SK-N-SH (cell line): ENCODE results near the gene ORMDL2. TPM values are rescaled to one million over a fixed set of nuclear protein-coding genes. Genes with fewer than 3 reads are reported as not detected.

Source experiments
- CTCF ChIA-PET: fragments of 300-600, 350-600 bp; formaldehyde crosslinking; extraction: SDS; loops from one replicate; lab custom pipeline; 2021; lab: Yijun Ruan, JAX
- POLR2A ChIA-PET: fragments of 350-600 bp; sonication (Branson Sonifier 250); formaldehyde crosslinking; extraction: SDS; loops from one replicate; lab custom pipeline; 2020; ENCODE audit warnings: antibody characterized with exemption, inconsistent platforms; lab: Yijun Ruan, JAX
- DNase-seq: peaks from one replicate; pipeline ENCODE4 v3.0.0; 2012
- H2AFZ ChIP-seq: fragments of 200-600 bp; sonication (generic); 2 replicates; pipeline ENCODE4 v1.8.1; 2016; ENCODE audit warnings: antibody characterized with exemption, mild to moderate bottlenecking, low read depth
- H3F3A ChIP-seq: fragments of 200-600 bp; sonication (generic); replicated peaks from 2 replicates; pipeline ENCODE3; 2016; ENCODE audit warnings: antibody characterized with exemption, mild to moderate bottlenecking; ENCODE audit not compliant: insufficient read depth
- H3K27ac ChIP-seq, 2 experiments: fragments of 200-500 bp in 1 of 2; fragments of 200-600 bp in 1 of 2; sonication (Bioruptor generic) in 1 of 2; sonication (generic), shearing (Covaris generic) in 1 of 2; 2 replicates each; pipeline versions ENCODE4 v1.5.1 to v1.6.1; 2014 to 2016; ENCODE audit warnings: low read depth in 2 of 2, inconsistent platforms in 1 of 2, low read length in 1 of 2, mild to moderate bottlenecking in 1 of 2, mixed read lengths in 1 of 2
- H3K27me3 ChIP-seq: fragments of 200-600 bp; sonication (generic), shearing (Covaris generic); 2 replicates; pipeline ENCODE4 v1.6.1; 2016; ENCODE audit warnings: mixed run types; ENCODE audit not compliant: insufficient read depth
- H3K36me3 ChIP-seq, 2 experiments: fragments of 200-500 bp in 1 of 2; fragments of 200-600 bp in 1 of 2; sonication (Bioruptor generic) in 1 of 2; sonication (generic) in 1 of 2; replicated peaks in 1 of 2; 2 replicates each; pipeline versions ENCODE3 to v1.5.1; 2014 to 2016; ENCODE audit warnings: low read length in 1 of 2, mild to moderate bottlenecking in 1 of 2; ENCODE audit not compliant: insufficient read depth in 2 of 2, control insufficient read depth in 1 of 2
- H3K4me1 ChIP-seq, 2 experiments: fragments of 200-500 bp in 1 of 2; fragments of 200-600 bp in 1 of 2; sonication (Bioruptor generic) in 1 of 2; sonication (generic), shearing (Covaris generic) in 1 of 2; 2 replicates each; pipeline versions ENCODE4 v1.5.1 to v1.6.1; 2014 to 2016; ENCODE audit warnings: low read depth in 1 of 2, low read length in 1 of 2, mixed run types in 1 of 2; ENCODE audit not compliant: insufficient read depth in 2 of 2, control insufficient read depth in 1 of 2
- H3K4me2 ChIP-seq: fragments of 200-600 bp; sonication (generic), shearing (Covaris generic); 2 replicates; pipeline ENCODE4 v1.6.1; 2017; ENCODE audit warnings: mixed run types
- H3K4me3 ChIP-seq, 2 experiments: fragments of 200-500 bp in 1 of 2; fragments of 200-600 bp in 1 of 2; sonication (Bioruptor generic) in 1 of 2; sonication (generic), shearing (Covaris generic) in 1 of 2; 2 replicates each; pipeline versions ENCODE4 v1.5.1 to v1.8.1; 2014 to 2016; ENCODE audit warnings: low read depth in 2 of 2, inconsistent platforms in 1 of 2, low read length in 1 of 2, mild to moderate bottlenecking in 1 of 2, mixed read lengths in 1 of 2, moderate library complexity in 1 of 2
- H3K79me2 ChIP-seq: fragments of 200-600 bp; sonication (generic); 2 replicates; pipeline ENCODE4 v1.8.1; 2017; ENCODE audit warnings: mild to moderate bottlenecking; ENCODE audit not compliant: insufficient read depth
- H3K9ac ChIP-seq: fragments of 200-600 bp; sonication (generic); 2 replicates; pipeline ENCODE4 v1.6.1; 2017; ENCODE audit warnings: mixed run types
- H3K9me2 ChIP-seq: fragments of 200-600 bp; sonication (generic); 2 replicates; pipeline ENCODE4 v1.6.1; 2017; ENCODE audit warnings: mixed run types
- H3K9me3 ChIP-seq: fragments of 200-600 bp; sonication (generic); 2 replicates; pipeline ENCODE4 v1.6.1; 2017; ENCODE audit warnings: mixed run types, mild to moderate bottlenecking, moderate library complexity
- H4K20me1 ChIP-seq: fragments of 200-600 bp; sonication (generic); 2 replicates; pipeline ENCODE4 v1.6.1; 2017; ENCODE audit warnings: mild to moderate bottlenecking, mixed run types; ENCODE audit not compliant: insufficient read depth
- CHD2 ChIP-seq: fragments of 150-350 bp; IDR thresholded peaks from 2 replicates; pipeline ENCODE4 v1.6.1; 2018; ENCODE audit warnings: low read length; ENCODE audit not compliant: partially characterized antibody
- ELF1 ChIP-seq: IDR thresholded peaks from 2 replicates; pipeline ENCODE4 v1.4.0; 2012
- EZH2phosphoT487 ChIP-seq: fragments of 200-600 bp; sonication (generic); IDR thresholded peaks from 2 replicates; pipeline ENCODE4 v1.6.1; 2017; ENCODE audit warnings: low read depth, mixed run types, mild to moderate bottlenecking, antibody characterized with exemption, moderate library complexity, borderline replicate concordance
- FOSL2 ChIP-seq: IDR thresholded peaks from 2 replicates; pipeline ENCODE4 v1.4.0; 2012; ENCODE audit warnings: low read depth, mild to moderate bottlenecking, moderate library complexity, borderline replicate concordance
- FOXM1 ChIP-seq: IDR thresholded peaks from 2 replicates; pipeline ENCODE4 v1.4.0; 2012; ENCODE audit warnings: low read depth, mild to moderate bottlenecking
- GATA2 ChIP-seq: sonication (generic); formaldehyde crosslinking; IDR thresholded peaks from 2 replicates; pipeline ENCODE4 v1.5.0; 2020; ENCODE audit warnings: mild to moderate bottlenecking, missing genetic modification reagents
- MEF2A ChIP-seq: IDR thresholded peaks from 2 replicates; pipeline ENCODE4 v1.4.0; 2012; ENCODE audit warnings: low read depth, borderline replicate concordance
- NFIC ChIP-seq: IDR thresholded peaks from 2 replicates; pipeline ENCODE4 v1.4.0; 2012; ENCODE audit warnings: borderline replicate concordance
- NRF1 ChIP-seq: IDR thresholded peaks from 2 replicates; pipeline ENCODE4 v1.6.1; 2012; ENCODE audit warnings: low read depth, mild to moderate bottlenecking, low read length
- PBX3 ChIP-seq: IDR thresholded peaks from 2 replicates; pipeline ENCODE4; 2012
- POLR2AphosphoS5 ChIP-seq: IDR thresholded peaks from 2 replicates; pipeline ENCODE4 v1.6.1; 2012; ENCODE audit warnings: low read depth, low read length
- RAD21 ChIP-seq: IDR thresholded peaks from 2 replicates; pipeline ENCODE4 v1.6.1; 2012; ENCODE audit warnings: mild to moderate bottlenecking, low read length
- RXRA ChIP-seq: IDR thresholded peaks from 2 replicates; pipeline ENCODE4 v1.4.0; 2012; ENCODE audit warnings: low read depth, mild to moderate bottlenecking, borderline replicate concordance
- TAF1 ChIP-seq: IDR thresholded peaks from 2 replicates; pipeline ENCODE4 v1.6.1; 2012; ENCODE audit warnings: low read depth, mild to moderate bottlenecking, low read length, moderate library complexity, borderline replicate concordance
- TCF12 ChIP-seq: IDR thresholded peaks from 2 replicates; pipeline ENCODE4 v1.4.0; 2012
- USF1 ChIP-seq: IDR thresholded peaks from 2 replicates; pipeline ENCODE4 v1.4.0; 2012; ENCODE audit warnings: low read depth, borderline replicate concordance
- YY1 ChIP-seq: IDR thresholded peaks from 2 replicates; pipeline ENCODE4 v1.4.0; 2012; ENCODE audit warnings: low read depth, mild to moderate bottlenecking
- ZBTB33 ChIP-seq: IDR thresholded peaks from 2 replicates; pipeline ENCODE4 v1.4.0; 2012; ENCODE audit warnings: low read depth, borderline replicate concordance
- WGBS: methylation state at CpG from one replicate; pipeline ENCODE4 v1.1.6; 2017; ENCODE audit warnings: low lambda C conversion rate; 5-methylcytosine and 5-hydroxymethylcytosine counted together
- polyA plus RNA-seq, 3 experiments: library from polyadenylated mRNA; depleted of rRNA; stranded (reverse); fragments of >200 nt; gene quantifications; 2 replicates each; pipeline ENCODE4 v1.2.3, GENCODE V29; 2012
- TF ChIP-seq, protein P1 (sequence below): fragments of 150-350 bp; IDR thresholded peaks from 2 replicates; pipeline ENCODE4 v1.6.1; 2017; ENCODE audit warnings: antibody characterized with exemption, low read length, low read depth, borderline replicate concordance
- TF ChIP-seq, protein P2 (sequence below): IDR thresholded peaks from 2 replicates; pipeline ENCODE4 v1.4.0; 2012; ENCODE audit warnings: low read depth

ORMDL2 gene
- polyA plus RNA-seq, 1 of the 3 experiments (the other 2 are of a cell fraction): 37.3 TPM

DNA sequence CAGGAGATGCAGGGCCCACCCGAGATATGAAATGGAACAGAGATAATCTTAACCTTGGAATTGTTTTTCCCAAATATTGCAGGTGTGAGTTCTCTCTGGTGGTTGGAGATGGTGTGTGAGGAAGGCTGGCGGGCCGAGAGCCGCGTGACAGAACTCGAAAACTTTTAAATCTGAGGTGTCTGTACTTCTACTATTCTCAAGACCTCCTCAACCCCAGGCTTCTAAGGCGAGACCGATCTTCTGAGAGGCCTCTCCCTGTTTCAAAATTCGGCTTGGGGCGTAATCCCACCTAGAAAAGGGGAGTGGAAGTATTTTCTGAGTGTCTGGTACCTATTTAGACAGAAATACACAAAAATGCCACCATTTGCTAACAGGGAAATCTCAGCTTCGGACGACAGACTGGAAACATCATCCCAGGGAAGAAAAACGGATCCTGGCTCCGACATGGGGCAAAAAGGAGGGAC lies 928 bp upstream of the ORMDL2 start:
- Histone ChIP-seq H2AFZ (peak overlapping the region; percentile 79), H3K9me3 (no peaks in the 10 kb centered on the region), H3K4me2 (peak overlapping the region; percentile 89), H3K4me1 (peaks cover 8 to 11% of the 10 kb centered on the region in 2 experiments), H3K27me3 (no peaks in the 10 kb centered on the region), H3K9me2 (no peaks in the 10 kb centered on the region), H3K79me2 (peaks cover 74% of the 10 kb centered on the region), H3K27ac (peak overlapping the region; percentile 76 to 85), H3K36me3 (peaks cover 30 to 56% of the 10 kb centered on the region in 2 experiments), H3K9ac (peak overlapping the region; percentile 92), H4K20me1 (peaks cover 41% of the 10 kb centered on the region; the same call in 1 of the 2 replicates), H3K4me3 (peak overlapping the region; percentile 86 to 96), H3F3A (peaks cover 18% of the 10 kb centered on the region)
- WGBS: 1% methylated on average over 14 of the region's 14 CpGs
- TF ChIP-seq, protein P1, sequence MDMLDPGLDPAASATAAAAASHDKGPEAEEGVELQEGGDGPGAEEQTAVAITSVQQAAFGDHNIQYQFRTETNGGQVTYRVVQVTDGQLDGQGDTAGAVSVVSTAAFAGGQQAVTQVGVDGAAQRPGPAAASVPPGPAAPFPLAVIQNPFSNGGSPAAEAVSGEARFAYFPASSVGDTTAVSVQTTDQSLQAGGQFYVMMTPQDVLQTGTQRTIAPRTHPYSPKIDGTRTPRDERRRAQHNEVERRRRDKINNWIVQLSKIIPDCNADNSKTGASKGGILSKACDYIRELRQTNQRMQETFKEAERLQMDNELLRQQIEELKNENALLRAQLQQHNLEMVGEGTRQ: no peak
- ChIA-PET CTCF (interaction anchor here (0.8 to 15.0 kb wide), 10 partner anchors 9 to 158 kb away, joined by 3 to 105 read pairs (median 4); partner anchors contain the start of gene DNAJC14), POLR2A (interaction anchor here (0.8 to 2.7 kb wide), 10 partner anchors 10 to 157 kb away, joined by 3 to 54 read pairs (median 8); partner anchors contain the start of genes CD63, DGKA, DNAJC14 and PYM1)
- DNase-seq: peak; percentile 44

GRCh38 chr12:55818140-55818728 lies 393 bp downstream of the ORMDL2 start:
- H3K27ac ChIP-seq: peak overlapping the region; percentile 46 to 82; a peak in 3 of 4 replicates
- H3K27me3 ChIP-seq: no peaks in the 10 kb centered on the region
- H3K4me2 ChIP-seq: peak overlapping the region; percentile 81
- peak; percentile 70 for DNase-seq
- peak overlapping the region; percentile 67 for H2AFZ ChIP-seq
- H4K20me1 ChIP-seq: peaks cover 28% of the 10 kb centered on the region; the same call in 1 of the 2 replicates
- peaks cover 61% of the 10 kb centered on the region for H3K79me2 ChIP-seq
- no peaks in the 10 kb centered on the region for H3K9me2 ChIP-seq
- H3K4me1 ChIP-seq: peaks cover 8 to 11% of the 10 kb centered on the region in 2 experiments
- H3K4me3 ChIP-seq: peak overlapping the region; percentile 87 to 96
- POLR2A ChIA-PET: interaction anchor here (0.7 to 2.7 kb wide), 12 partner anchors 8 to 156 kb away, joined by 3 to 54 read pairs (median 6); partner anchors contain the start of genes CD63, DGKA, DNAJC14 and PYM1
- peak overlapping the region; percentile 72 for H3K9ac ChIP-seq
- H3K9me3 ChIP-seq: no peaks in the 10 kb centered on the region
- peaks cover 28% of the 10 kb centered on the region for H3F3A ChIP-seq
- peaks cover 44 to 67% of the 10 kb centered on the region in 2 experiments for H3K36me3 ChIP-seq
- CTCF ChIA-PET: interaction anchor here (0.8 to 15.0 kb wide), 7 partner anchors 9 to 122 kb away, joined by 3 to 105 read pairs (median 5); partner anchors contain the start of gene DNAJC14
- 3% methylated on average over 17 of the region's 17 CpGs for WGBS
- TF ChIP-seq GATA2 (CRISPR knock-in tag): no peak
- TF ChIP-seq FOXM1: no peak
- TF ChIP-seq RXRA: no peak
- TF ChIP-seq NRF1: no peak
- TF ChIP-seq TCF12: no peak; the same call in 1 of the 2 replicates
- no peak for TF ChIP-seq YY1
- no peak; the same call in 1 of the 2 replicates for TF ChIP-seq ELF1
- TF ChIP-seq NFIC: no peak
- no peak for TF ChIP-seq MEF2A
- TF ChIP-seq PBX3: no peak
- TF ChIP-seq EZH2phosphoT487: no peak
- TF ChIP-seq RAD21: no peak
- TF ChIP-seq FOSL2: no peak
- no peak for TF ChIP-seq ZBTB33
- no peak for TF ChIP-seq USF1
- TF ChIP-seq TAF1: peak; percentile 43; the same call in 1 of the 2 replicates
- TF ChIP-seq, protein P2, sequence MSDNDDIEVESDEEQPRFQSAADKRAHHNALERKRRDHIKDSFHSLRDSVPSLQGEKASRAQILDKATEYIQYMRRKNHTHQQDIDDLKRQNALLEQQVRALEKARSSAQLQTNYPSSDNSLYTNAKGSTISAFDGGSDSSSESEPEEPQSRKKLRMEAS: peak; percentile 42; the same call in 1 of the 2 replicates
- TF ChIP-seq, protein P1: no peak
- TF ChIP-seq CHD2: no peak
- TF ChIP-seq POLR2AphosphoS5: no peak; the same call in 1 of the 2 replicates
